GM12891 (cell line): Measurements from ENCODE around the gene VCPKMT.

Source experiments
- PAX5 ChIP-seq: IDR thresholded peaks from 2 replicates; pipeline ENCODE4 v1.6.1; 2011; ENCODE audit warnings: low read length, moderate library complexity, mild to moderate bottlenecking; ENCODE audit not compliant: insufficient read depth, severe bottlenecking
- POLR2A ChIP-seq: IDR thresholded peaks from 2 replicates; pipeline ENCODE4 v1.6.1; 2011; ENCODE audit warnings: low read depth, low read length, control low read depth
- POLR2AphosphoS5 ChIP-seq: IDR thresholded peaks from 2 replicates; pipeline ENCODE4 v1.6.1; 2011; ENCODE audit warnings: low read depth, low read length, control low read depth
- POU2F2 ChIP-seq: IDR thresholded peaks from 2 replicates; pipeline ENCODE4 v1.6.1; 2011; ENCODE audit warnings: low read depth, mild to moderate bottlenecking, control low read depth, low read length, moderate library complexity
- SPI1 ChIP-seq: IDR thresholded peaks from 2 replicates; pipeline ENCODE4 v1.6.1; 2011; ENCODE audit warnings: low read depth, low read length, control low read depth

DNA sequence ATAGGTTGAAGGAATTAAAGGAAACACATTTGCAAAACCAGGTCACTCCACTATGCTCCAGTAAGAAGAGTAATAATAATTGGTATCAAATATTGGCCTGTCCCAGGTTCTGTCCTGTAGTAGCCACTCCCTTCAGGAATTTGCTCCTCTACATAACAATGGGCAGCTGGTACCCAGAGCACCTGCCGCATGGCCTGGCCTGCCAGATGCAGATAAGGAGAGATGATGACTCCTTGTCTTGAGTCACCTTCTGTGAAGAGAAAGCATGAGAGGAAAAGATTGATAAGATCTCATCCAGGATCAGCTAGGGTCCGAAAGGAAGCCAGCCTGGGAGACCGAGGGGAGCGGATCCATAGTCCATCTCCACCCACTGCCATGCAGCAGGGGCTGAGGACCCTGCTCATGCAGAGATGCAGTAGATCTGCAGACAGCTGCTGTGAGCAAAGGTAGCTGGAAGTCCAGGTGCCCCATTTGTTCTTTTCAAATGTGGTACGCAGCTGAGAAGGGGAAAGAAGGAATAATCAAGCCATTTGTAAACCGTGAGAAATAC, 24.3 kb downstream of the VCPKMT start:
- TF ChIP-seq POLR2A (no peak), POU2F2 (no peak), SPI1 (no peak), POLR2AphosphoS5 (no peak), PAX5 (no peak)
